GM10266 (cell line): Measurements from ENCODE around the gene MSANTD1.
"Not testable (repeated sequence)": the region's sequence is repeated elsewhere in the genome, so short reads cannot be mapped to it uniquely, and the experiment has no call there.

ENCODE experiments used
- DNase-seq: peaks from one replicate; pipeline ENCODE4 v3.0.0; 2012; ENCODE audit errors: extremely low spot score
- CTCF ChIP-seq: IDR thresholded peaks from 2 replicates; pipeline ENCODE4 v1.5.1; 2012; ENCODE audit warnings: mild to moderate bottlenecking, low read depth; ENCODE audit not compliant: control insufficient read depth, insufficient read depth; ENCODE audit errors: missing control alignments

MSANTD1 gene

DNA sequence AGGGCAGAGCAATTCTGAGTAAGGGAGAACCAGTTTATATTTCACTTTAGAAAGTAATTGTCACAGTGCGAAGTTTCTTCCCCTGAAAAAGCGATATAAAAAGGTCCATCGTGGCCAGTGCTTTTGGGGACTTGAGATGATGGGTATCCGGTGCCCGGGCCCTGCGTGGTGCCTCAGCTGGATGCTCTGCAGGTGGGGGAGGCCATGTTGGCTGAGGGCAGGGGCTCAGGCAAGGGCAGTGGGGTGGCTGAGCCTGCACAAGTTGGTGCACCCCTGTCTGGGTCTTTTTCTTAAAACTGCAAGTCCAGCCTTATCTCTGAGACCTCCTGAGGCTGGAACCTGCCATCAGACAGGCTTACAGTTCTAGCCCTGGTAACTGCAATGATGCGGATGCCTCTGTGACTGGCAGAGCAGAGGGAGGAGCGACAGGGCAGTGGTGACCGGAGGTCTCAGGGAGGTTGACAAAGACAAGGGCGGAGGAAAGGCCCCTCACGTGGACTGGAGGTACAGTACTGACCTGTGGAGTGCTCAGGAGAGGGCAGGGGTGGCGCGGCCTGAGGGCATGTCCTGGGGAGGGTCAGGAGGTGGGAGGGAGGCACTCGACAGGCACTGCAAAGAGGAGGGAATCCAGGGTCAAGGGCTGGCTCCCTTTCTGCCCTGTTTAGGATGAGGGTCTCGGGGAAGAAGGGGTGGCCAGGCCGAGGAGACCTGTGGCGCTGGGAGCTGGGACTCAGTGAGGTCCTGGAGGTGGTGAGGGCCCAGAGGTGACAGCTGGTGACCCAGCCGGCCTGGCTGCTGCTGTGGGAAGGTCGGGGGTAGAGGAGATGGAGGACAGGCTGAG is 45.7 kb downstream of the MSANTD1 start:
- no peak for TF ChIP-seq CTCF
- no peak for DNase-seq

GRCh38 chr4:3295837-3296624 is 47.1 kb downstream of the MSANTD1 start:
- DNase-seq: no peak

GRCh38 chr4:3296651-3297050 is 47.7 kb downstream of the MSANTD1 start:
- DNase-seq: no peak
- no peak for TF ChIP-seq CTCF

More at GRCh38 chr4:3295837-3296624, 47.1 kb downstream of the MSANTD1 start:
- TF ChIP-seq CTCF: no peak

DNA sequence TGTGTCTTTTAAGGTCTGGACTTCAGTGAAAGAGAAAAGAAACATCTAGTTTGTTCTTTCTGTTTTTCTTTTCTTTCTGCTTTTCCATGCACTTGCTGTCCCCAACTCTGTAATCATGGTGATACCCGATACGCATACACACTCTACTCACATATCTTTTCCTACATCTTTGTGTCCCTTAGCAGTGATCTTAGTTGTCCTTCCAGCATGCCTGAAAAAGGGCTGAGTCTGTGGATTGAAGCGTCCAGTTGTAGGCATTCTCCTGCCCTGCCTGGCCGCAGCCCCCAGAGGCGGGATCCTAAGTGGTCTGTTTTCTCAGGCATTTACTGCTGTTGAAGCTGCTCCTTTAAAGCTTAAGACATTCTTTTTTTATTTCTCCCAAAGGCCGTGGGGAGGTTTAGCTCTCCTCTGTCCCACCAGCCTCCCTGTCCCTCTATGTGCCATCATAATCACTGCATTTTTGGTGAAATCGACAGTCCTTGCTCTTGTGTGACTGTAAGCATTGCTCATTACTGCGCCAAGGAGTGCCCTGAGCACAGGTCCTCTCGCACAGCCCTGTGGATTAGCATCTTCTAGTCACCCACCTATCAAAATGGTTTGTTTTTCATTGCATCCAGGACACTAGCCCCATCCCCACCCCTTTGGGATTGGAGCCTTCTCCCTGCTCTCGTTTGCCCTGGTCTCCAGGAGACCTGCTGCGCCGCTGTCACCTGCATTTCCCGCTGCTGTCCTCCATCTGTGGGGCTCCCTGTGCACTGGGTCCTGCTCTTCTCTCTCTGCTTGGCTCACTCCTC is 48.3 kb downstream of the MSANTD1 start:
- TF ChIP-seq CTCF: no peak
- DNase-seq: no peak

DNA sequence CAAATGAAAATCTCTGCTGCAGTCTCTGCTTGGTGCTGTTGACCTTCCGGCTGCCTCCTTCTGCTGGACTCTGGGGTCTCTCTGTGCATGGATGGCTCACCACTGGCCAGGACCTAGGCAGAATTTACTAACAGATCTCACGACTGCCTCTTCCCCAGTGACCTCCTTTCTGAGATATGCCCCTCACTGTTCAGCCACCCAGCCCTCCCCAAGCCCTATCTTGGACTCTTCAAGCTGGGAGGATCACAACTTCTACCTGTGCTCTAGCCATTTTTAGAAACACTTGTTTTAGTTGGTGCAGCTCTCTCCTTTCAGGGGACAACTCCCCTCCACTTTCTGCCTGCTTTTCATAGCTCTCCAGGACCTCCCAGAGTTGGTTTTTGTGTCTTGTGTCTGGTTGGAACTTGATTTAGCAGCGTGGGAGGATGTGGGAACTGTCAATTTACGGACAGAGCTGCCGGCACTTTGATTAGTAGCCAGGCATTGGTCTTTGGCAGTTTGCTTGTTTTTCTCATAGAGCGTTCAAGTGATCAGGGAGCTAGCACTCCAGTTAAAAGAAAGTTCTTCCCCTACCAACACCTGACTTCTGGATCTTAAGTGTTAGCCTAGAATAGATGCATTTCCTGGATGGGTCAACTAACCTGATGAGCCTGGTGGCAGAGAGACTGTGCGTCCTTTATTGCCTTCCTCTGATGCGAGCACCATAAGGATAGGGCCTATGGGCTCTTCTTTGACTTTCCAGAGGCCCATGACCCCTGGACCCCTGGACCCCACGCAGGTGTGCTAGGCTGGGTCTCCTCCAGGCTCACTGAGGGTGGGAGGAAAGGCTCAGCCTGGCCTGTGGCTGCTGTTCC is 50.4 kb downstream of the MSANTD1 start:
- no peak for DNase-seq
- TF ChIP-seq CTCF: no peak

DNA sequence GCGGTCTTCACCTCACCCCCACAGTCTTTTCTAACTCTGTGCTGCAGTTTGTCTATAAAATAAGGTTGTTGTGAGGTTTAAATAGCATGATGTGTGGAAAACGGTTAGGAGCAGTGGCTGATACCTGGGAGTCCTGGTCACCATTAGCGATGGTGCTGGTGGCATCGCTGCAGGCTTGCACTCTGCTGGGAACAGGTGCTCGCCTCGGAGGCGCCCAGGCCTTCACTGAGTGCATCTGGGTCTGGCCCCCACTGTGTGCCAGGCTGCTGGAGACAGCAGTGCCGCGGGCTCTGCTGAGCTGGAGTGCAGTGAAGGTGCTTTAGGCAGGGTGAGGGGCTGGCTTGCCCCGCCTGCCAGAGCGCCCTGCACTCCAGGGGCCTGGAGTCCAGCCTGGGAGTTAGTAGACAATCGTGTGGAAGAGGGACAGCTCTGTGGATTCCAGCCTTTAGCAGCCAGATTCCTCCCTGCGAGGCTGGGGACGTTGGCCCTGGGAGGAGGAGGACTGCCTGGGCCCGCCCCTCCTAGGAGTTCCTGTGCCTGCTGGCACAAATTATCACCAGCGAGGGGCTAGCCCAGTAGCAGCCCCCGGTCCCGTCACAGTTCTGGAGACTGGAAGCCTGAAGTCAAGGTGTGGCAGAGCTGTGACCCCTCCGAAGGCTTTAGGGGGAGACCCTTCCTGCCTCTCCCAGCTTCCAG is 51.2 kb downstream of the MSANTD1 start:
- DNase-seq: no peak
- no peak for TF ChIP-seq CTCF

- DNase-seq: not testable (repeated sequence)
Observed at GRCh38 chr4:3300882-3301281, 51.9 kb downstream of the MSANTD1 start.
